ENCODE results near the gene BEX1. TPM values are rescaled to one million over a fixed set of nuclear protein-coding genes. Genes with fewer than 3 reads are reported as not detected.
"Not testable (repeated sequence)": the region's sequence is repeated elsewhere in the genome, so short reads cannot be mapped to it uniquely, and the experiment has no call there.

BEX1 gene
- total RNA-seq, 1 donor from 2014 or later, result 12.2 TPM

DNA sequence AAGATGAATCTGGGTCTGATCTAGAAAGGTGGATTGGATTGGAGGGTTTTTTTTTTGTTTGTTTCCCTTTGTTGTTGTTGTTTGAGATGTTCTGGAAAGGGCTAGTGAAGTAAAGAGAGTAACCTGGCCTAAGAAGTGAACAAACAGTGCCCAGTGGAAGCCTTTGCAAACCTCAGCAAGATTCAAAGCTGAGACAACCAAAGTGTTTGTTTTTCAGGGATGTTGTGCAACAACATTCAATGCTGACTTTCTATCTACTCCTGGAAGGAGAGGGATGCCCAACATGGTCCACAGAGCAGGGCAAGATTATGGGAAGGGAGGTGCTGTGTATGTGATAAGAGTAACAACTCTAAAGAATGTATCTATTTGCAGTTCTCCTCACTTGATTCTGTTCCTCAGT, 11.3 kb downstream of the BEX1 start:
- DNase-seq (ENCODE audit: low spot score in 2 of 2, unreplicated experiment in 2 of 2), result no peak
- no peak overlapping the region for H3K27ac Mint-ChIP-seq
- peaks cover 4% of the 10 kb centered on the region for H3K27me3 Mint-ChIP-seq (ENCODE audit: low read depth)
- no peaks in the 10 kb centered on the region for H3K4me1 Mint-ChIP-seq
- TF ChIP-seq, protein P1, sequence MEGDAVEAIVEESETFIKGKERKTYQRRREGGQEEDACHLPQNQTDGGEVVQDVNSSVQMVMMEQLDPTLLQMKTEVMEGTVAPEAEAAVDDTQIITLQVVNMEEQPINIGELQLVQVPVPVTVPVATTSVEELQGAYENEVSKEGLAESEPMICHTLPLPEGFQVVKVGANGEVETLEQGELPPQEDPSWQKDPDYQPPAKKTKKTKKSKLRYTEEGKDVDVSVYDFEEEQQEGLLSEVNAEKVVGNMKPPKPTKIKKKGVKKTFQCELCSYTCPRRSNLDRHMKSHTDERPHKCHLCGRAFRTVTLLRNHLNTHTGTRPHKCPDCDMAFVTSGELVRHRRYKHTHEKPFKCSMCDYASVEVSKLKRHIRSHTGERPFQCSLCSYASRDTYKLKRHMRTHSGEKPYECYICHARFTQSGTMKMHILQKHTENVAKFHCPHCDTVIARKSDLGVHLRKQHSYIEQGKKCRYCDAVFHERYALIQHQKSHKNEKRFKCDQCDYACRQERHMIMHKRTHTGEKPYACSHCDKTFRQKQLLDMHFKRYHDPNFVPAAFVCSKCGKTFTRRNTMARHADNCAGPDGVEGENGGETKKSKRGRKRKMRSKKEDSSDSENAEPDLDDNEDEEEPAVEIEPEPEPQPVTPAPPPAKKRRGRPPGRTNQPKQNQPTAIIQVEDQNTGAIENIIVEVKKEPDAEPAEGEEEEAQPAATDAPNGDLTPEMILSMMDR (IDR thresholded peaks at IDR 0.05; ENCODE audit: unreplicated experiment), result no peak
- no peaks in the 10 kb centered on the region for H3K36me3 Mint-ChIP-seq
- H3K4me3 Mint-ChIP-seq, result no peak overlapping the region
- peaks cover 18% of the 10 kb centered on the region for H3K9me3 Mint-ChIP-seq

DNA sequence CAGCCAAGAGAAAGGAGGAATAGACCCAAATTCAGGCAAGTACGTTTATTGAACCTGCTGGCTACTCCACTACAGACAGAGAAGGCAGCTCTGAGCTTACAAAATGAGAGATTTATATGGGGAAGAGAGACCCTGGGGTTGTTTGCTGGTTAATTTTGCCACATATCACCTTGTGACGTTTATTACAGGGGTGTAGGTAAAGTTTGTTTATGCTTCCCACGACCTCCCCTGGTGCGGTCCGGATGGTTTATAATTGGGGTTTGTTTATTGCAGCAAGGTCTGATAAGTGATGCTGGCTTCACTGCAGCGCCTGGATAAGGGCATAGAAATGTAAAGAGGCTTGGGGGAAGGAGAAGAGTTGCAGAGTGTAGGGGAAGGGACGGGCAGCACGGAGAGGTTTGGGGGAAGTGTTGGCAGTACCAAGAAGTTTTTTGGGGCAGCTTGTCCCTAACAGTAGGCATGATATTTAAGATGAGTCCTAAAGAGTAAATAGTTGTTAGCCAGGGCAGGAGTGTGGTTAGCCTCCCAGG, 12.6 kb downstream of the BEX1 start:
- peaks cover 31% of the 10 kb centered on the region for H3K9me3 Mint-ChIP-seq
- TF ChIP-seq, protein P1 (IDR thresholded peaks at IDR 0.05; ENCODE audit: unreplicated experiment), result no peak

DNA sequence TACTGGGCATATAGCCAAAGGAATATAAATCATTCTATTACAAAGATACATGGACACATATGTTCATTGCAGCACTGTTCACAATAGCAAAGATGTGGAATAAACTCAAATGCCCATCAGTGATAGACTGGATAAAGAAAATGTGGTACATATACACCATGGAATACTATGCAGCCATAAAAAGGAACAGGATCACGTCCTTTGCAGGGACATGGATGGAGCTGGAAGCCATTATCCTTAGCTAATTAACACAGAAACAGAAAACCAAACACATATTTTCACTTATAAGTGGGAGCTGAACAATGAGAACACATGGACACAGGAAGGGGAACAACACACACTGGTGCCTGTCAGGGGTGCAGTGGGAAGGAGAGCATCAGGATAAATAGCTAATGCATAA, 30.6 kb downstream of the BEX1 start:
- DNase-seq (ENCODE audit: low spot score in 2 of 2, unreplicated experiment in 2 of 2); H3K36me3 Mint-ChIP-seq; H3K27me3 Mint-ChIP-seq (ENCODE audit: low read depth); H3K4me1 Mint-ChIP-seq; H3K27ac Mint-ChIP-seq; H3K4me3 Mint-ChIP-seq: not testable (repeated sequence)
- H3K9me3 Mint-ChIP-seq, result peaks cover 33% of the 10 kb centered on the region

More for the DNA sequence above, 12.6 kb downstream of the BEX1 start:
- Mint-ChIP-seq H3K27me3 (ENCODE audit: low read depth) (peaks cover 4% of the 10 kb centered on the region), H3K4me3 (no peak overlapping the region), H3K36me3 (no peaks in the 10 kb centered on the region), H3K4me1 (no peaks in the 10 kb centered on the region), H3K27ac (no peak overlapping the region)
- DNase-seq (ENCODE audit: low spot score in 2 of 2, unreplicated experiment in 2 of 2), result no peak

DNA sequence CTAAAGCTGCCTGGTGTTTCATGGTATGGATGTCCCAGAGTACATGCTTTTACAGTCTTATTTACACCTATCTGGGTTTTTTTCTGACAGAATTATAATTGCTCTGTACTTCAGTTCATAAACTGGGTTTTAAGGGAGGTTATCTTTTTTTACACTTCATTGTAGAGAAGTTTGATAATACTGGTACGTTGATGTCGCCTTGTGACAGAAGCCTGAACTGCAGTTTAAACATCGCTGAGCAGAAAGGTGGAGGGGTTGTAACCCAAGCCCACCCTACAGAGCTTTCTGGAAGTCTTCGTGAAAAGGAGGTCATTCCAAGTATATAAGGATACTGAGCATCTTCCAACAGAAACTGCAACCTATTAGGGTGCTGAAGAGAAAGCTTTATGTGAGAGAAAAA, 46.4 kb downstream of the BEX1 start:
- peaks cover 15% of the 10 kb centered on the region for H3K9me3 Mint-ChIP-seq
- DNase-seq (ENCODE audit: low spot score in 2 of 2, unreplicated experiment in 2 of 2), result no peak
- no peak overlapping the region for H3K4me3 Mint-ChIP-seq
- TF ChIP-seq, protein P1 (IDR thresholded peaks at IDR 0.05; ENCODE audit: unreplicated experiment), result no peak
- no peaks in the 10 kb centered on the region for H3K36me3 Mint-ChIP-seq
- peaks cover 9% of the 10 kb centered on the region for H3K27me3 Mint-ChIP-seq (ENCODE audit: low read depth)
- H3K27ac Mint-ChIP-seq, result no peak overlapping the region
- no peaks in the 10 kb centered on the region for H3K4me1 Mint-ChIP-seq

DNA sequence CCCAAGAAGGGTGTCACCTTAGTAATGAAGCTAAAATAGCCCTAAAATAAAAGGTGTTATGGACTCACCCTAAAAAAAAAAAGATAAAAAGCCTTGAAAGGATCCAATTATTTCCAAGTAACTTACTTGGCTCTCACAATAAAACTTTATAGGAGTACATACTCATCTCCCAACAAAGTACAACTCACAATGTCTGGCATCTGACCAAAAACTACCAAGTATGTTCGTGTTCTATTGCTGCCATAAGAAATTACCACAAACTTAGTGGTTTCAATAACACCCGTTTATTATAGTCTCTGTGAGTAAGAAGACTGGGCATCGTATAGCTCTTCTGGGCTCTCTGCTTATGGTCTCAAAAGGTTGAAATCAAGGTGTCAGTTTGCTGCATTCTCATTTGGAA, 51.0 kb downstream of the BEX1 start:
- TF ChIP-seq, protein P1 (IDR thresholded peaks at IDR 0.05; ENCODE audit: unreplicated experiment), result no peak
- H3K4me1 Mint-ChIP-seq, result no peaks in the 10 kb centered on the region
- H3K27ac Mint-ChIP-seq, result no peak overlapping the region
- H3K4me3 Mint-ChIP-seq, result no peak overlapping the region
- peaks cover 15% of the 10 kb centered on the region for H3K9me3 Mint-ChIP-seq
- no peaks in the 10 kb centered on the region for H3K36me3 Mint-ChIP-seq
- DNase-seq (ENCODE audit: low spot score in 2 of 2, unreplicated experiment in 2 of 2), result no peak
- peaks cover 5% of the 10 kb centered on the region for H3K27me3 Mint-ChIP-seq (ENCODE audit: low read depth)

Other genes starting within 250 kb of the BEX1 start
- gene RAB40AL, start 126.9 kb downstream of the BEX1 start, total RNA-seq, result 2.0 to 2.3 TPM (median 2.3 TPM) in 3 replicates
- gene NXF3, start 29.0 kb upstream of the BEX1 start, total RNA-seq, result not detected in 3 replicates
- gene BEX4, start 150.9 kb upstream of the BEX1 start, total RNA-seq, result 73.2 to 82.2 TPM (median 74.3 TPM) in 3 replicates
- 71.0 to 79.2 TPM (median 73.7 TPM) in 3 replicates for gene TCEAL8, start 191.0 kb upstream of the BEX1 start, total RNA-seq
- not detected in 3 replicates for gene TCEAL5, start 212.6 kb upstream of the BEX1 start, total RNA-seq
- gene BEX2, start 246.8 kb upstream of the BEX1 start, total RNA-seq, result 29.0 to 29.8 TPM (median 29.8 TPM) in 3 replicates

Data from mesothelial cell of epicardium (in vitro differentiated cells).